ENCODE results near the gene CD22.

GRCh38 chr19:35395382-35396199, 66.6 kb downstream of the CD22 start:
- TF ChIP-seq CTCF (tag by site-specific recombination; IDR thresholded peaks at IDR 0.05), result no peak
- no peak for TF ChIP-seq PATZ1 (tag by site-specific recombination; IDR thresholded peaks at IDR 0.05)
- TF ChIP-seq ZNF121 (tag by site-specific recombination; IDR thresholded peaks at IDR 0.05), result no peak
- TF ChIP-seq ZNF398 (tag by site-specific recombination; IDR thresholded peaks at IDR 0.05), result no peak
